Activated CD8-positive, alpha-beta memory T cell treated with anti-CD3 and anti-CD28 coated beads for 1 hour (primary cell): ENCODE data around the gene TPM1.

Experiments used
- DNase-seq, 2 donors: peaks; one replicate each; pipeline ENCODE4 v3.0.0-alpha.2; 2020; ENCODE audit warnings: low read depth in 1 of 2; ENCODE audit errors: extremely low read depth in 1 of 2

TPM1 gene

GRCh38 chr15:63015618-63016017 lies 26.9 kb upstream of the TPM1 start:
- no peak for DNase-seq

GRCh38 chr15:63016234-63016633 lies 26.3 kb upstream of the TPM1 start:
- DNase-seq: no peak

GRCh38 chr15:63018639-63019038 lies 23.9 kb upstream of the TPM1 start:
- no peak for DNase-seq

- DNase-seq: no peak
Measured at GRCh38 chr15:63019511-63020109, 22.9 kb upstream of the TPM1 start.

GRCh38 chr15:63020128-63020527 lies 22.4 kb upstream of the TPM1 start:
- DNase-seq: no peak

- DNase-seq: no peak
Measured at GRCh38 chr15:63020759-63021430, 21.7 kb upstream of the TPM1 start.

GRCh38 chr15:63022181-63022580 lies 20.4 kb upstream of the TPM1 start:
- DNase-seq: no peak

GRCh38 chr15:63022663-63023062 lies 19.9 kb upstream of the TPM1 start:
- no peak for DNase-seq

GRCh38 chr15:63023351-63023945 lies 19.1 kb upstream of the TPM1 start:
- no peak for DNase-seq

- no peak for DNase-seq
Measured at GRCh38 chr15:63025460-63025859, 17.1 kb upstream of the TPM1 start.

GRCh38 chr15:63027646-63028045 lies 14.9 kb upstream of the TPM1 start:
- DNase-seq: no peak

GRCh38 chr15:63028442-63029110 lies 14.0 kb upstream of the TPM1 start:
- no peak for DNase-seq

GRCh38 chr15:63029676-63030075 lies 12.9 kb upstream of the TPM1 start:
- no peak for DNase-seq

GRCh38 chr15:63030101-63030551 lies 12.4 kb upstream of the TPM1 start:
- DNase-seq: no peak

- DNase-seq: no peak
Measured at GRCh38 chr15:63034578-63034977, 8.0 kb upstream of the TPM1 start.

- no peak for DNase-seq
Measured at GRCh38 chr15:63035253-63035652, 7.3 kb upstream of the TPM1 start.

GRCh38 chr15:63035977-63036376 lies 6.6 kb upstream of the TPM1 start:
- DNase-seq: no peak

- DNase-seq: no peak
Measured at GRCh38 chr15:63037976-63038720, 4.4 kb upstream of the TPM1 start.

GRCh38 chr15:63038926-63039673 lies 3.4 kb upstream of the TPM1 start:
- DNase-seq: no peak

- DNase-seq: no peak
Measured at GRCh38 chr15:63039811-63040210, 2.7 kb upstream of the TPM1 start.
